ENCODE measurements around the gene G6PC1.

GRCh38 chr17:42880776-42881310 lies 19.8 kb upstream of the G6PC1 start:
- no peak for TF ChIP-seq CTCF (IDR thresholded peaks at IDR 0.05)
- TF ChIP-seq POLR2AphosphoS5 (IDR thresholded peaks at IDR 0.05) = no peak
